Astrocyte (in vitro differentiated cells and primary cell): ENCODE results near the gene PRKRA. TPM values are rescaled to one million over a fixed set of nuclear protein-coding genes. Genes with fewer than 3 reads are reported as not detected.

Experiments used
- DNase-seq: peaks from one replicate; pipeline ENCODE4 v3.0.0-alpha.2; 2010; ENCODE audit warnings: low read depth
- FAIRE-seq: peaks from 2 replicates; lab custom pipeline; 2011; peaks lifted over from hg19 to GRCh38; lab: Jason Lieb, UNC
- H2AFZ ChIP-seq: 2 replicates; pipeline ENCODE4 v1.6.0; 2012; ENCODE audit warnings: low read depth, low read length, inconsistent platforms
- H3K27ac ChIP-seq: 2 replicates; pipeline ENCODE4 v1.5.1; 2011; ENCODE audit warnings: low read depth, low read length, inconsistent platforms
- H3K27me3 ChIP-seq: 2 replicates; pipeline ENCODE4 v1.6.0; 2011; ENCODE audit warnings: low read length, inconsistent platforms; ENCODE audit not compliant: insufficient read depth
- H3K36me3 ChIP-seq: 2 replicates; pipeline ENCODE4 v1.5.1; 2011; ENCODE audit warnings: low read length, inconsistent platforms; ENCODE audit not compliant: insufficient read depth
- H3K4me1 ChIP-seq: 2 replicates; pipeline ENCODE4 v1.5.1; 2011; ENCODE audit warnings: low read length, inconsistent platforms; ENCODE audit not compliant: insufficient read depth
- H3K4me2 ChIP-seq: 2 replicates; pipeline ENCODE4 v1.6.0; 2012; ENCODE audit warnings: low read length, inconsistent platforms
- H3K4me3 ChIP-seq: 2 replicates; pipeline ENCODE4 v1.5.1; 2011; ENCODE audit warnings: low read depth, mild to moderate bottlenecking, low read length, inconsistent platforms; ENCODE audit not compliant: insufficient read depth
- H3K79me2 ChIP-seq: 2 replicates; pipeline ENCODE4 v1.6.0; 2012; ENCODE audit warnings: mild to moderate bottlenecking, low read length, inconsistent platforms; ENCODE audit not compliant: insufficient read depth
- H3K9ac ChIP-seq: 2 replicates; pipeline ENCODE4 v1.6.0; 2012; ENCODE audit warnings: mild to moderate bottlenecking, low read length, inconsistent platforms
- H3K9me3 ChIP-seq: 2 replicates; pipeline ENCODE4 v1.5.1; 2012; ENCODE audit warnings: low read depth, mild to moderate bottlenecking, low read length, inconsistent platforms; ENCODE audit not compliant: insufficient read depth
- H4K20me1 ChIP-seq: 2 replicates; pipeline ENCODE4 v1.6.0; 2012; ENCODE audit warnings: low read length, inconsistent platforms; ENCODE audit not compliant: insufficient read depth
- H3K27ac Mint-ChIP-seq: one replicate; pipeline ENCODE4 v1.8.0; 2021; ENCODE audit warnings: mild to moderate bottlenecking, mixed read lengths; ENCODE audit not compliant: unreplicated experiment
- H3K27me3 Mint-ChIP-seq: one replicate; pipeline ENCODE4 v1.8.0; 2021; ENCODE audit warnings: low read depth, mixed read lengths; ENCODE audit not compliant: unreplicated experiment
- H3K36me3 Mint-ChIP-seq: one replicate; pipeline ENCODE4 v1.8.0; 2021; ENCODE audit warnings: low read depth, mixed read lengths; ENCODE audit not compliant: unreplicated experiment
- H3K4me1 Mint-ChIP-seq: one replicate; pipeline ENCODE4 v1.8.0; 2021; ENCODE audit warnings: low read depth, mixed read lengths; ENCODE audit not compliant: unreplicated experiment
- H3K4me3 Mint-ChIP-seq: one replicate; pipeline ENCODE4 v1.8.0; 2021; ENCODE audit warnings: mild to moderate bottlenecking, moderate library complexity, mixed read lengths; ENCODE audit not compliant: unreplicated experiment
- H3K9me3 Mint-ChIP-seq: one replicate; pipeline ENCODE4 v1.8.0; 2021; ENCODE audit warnings: mild to moderate bottlenecking, mixed read lengths; ENCODE audit not compliant: unreplicated experiment
- EZH2 ChIP-seq: IDR thresholded peaks from 2 replicates; pipeline ENCODE4 v1.6.1; 2012; ENCODE audit warnings: mild to moderate bottlenecking, low read length, inconsistent platforms; ENCODE audit not compliant: insufficient read depth
- total RNA-seq: library from RNA; stranded (reverse); gene quantifications from 2 replicates; pipeline ENCODE4 v1.2.1, GENCODE V29; 2021
- TF ChIP-seq, protein P1 (sequence below): IDR thresholded peaks from 2 replicates; pipeline ENCODE4 v1.5.1; 2011; ENCODE audit warnings: low read depth, mild to moderate bottlenecking, inconsistent platforms, low read length, moderate library complexity; ENCODE audit not compliant: insufficient read depth

PRKRA gene
- total RNA-seq, 1 donor from 2014 or later: 43.2 TPM

DNA sequence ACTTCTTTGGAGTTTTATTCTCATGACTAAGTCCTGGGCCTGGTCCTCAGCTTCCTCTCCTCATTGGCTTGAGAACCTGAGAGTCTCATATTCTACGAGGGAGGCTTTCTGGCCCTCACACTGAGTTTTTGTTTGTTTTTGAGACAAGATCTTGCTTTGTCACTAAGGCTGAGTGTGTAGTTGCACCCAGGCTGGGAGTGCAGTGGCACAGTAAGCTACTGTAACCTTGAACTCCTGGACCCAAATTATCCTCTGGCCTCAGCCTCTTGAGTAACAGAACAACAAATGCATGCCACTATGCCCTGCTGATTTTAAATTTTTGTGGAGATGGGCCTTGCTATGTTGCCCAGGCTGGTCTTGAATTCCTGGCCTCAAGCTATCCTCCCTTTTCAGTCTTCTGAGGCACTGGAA is 22.6 kb downstream of the PRKRA start:
- peaks cover 4% of the 10 kb centered on the region for H3K9me3 Mint-ChIP-seq
- Histone ChIP-seq H3K4me3 (no peak overlapping the region), H3K27ac (no peak overlapping the region), H3K27me3 (no peaks in the 10 kb centered on the region), H3K36me3 (peaks cover 32% of the 10 kb centered on the region), H2AFZ (no peak overlapping the region), H3K9me3 (no peaks in the 10 kb centered on the region), H4K20me1 (no peaks in the 10 kb centered on the region), H3K79me2 (peaks cover 19% of the 10 kb centered on the region), H3K4me1 (peaks cover 3% of the 10 kb centered on the region), H3K9ac (no peak overlapping the region), H3K4me2 (no peak overlapping the region)
- no peak overlapping the region for H3K27ac Mint-ChIP-seq
- FAIRE-seq (no peak), DNase-seq (no peak)
- TF ChIP-seq, protein P1, sequence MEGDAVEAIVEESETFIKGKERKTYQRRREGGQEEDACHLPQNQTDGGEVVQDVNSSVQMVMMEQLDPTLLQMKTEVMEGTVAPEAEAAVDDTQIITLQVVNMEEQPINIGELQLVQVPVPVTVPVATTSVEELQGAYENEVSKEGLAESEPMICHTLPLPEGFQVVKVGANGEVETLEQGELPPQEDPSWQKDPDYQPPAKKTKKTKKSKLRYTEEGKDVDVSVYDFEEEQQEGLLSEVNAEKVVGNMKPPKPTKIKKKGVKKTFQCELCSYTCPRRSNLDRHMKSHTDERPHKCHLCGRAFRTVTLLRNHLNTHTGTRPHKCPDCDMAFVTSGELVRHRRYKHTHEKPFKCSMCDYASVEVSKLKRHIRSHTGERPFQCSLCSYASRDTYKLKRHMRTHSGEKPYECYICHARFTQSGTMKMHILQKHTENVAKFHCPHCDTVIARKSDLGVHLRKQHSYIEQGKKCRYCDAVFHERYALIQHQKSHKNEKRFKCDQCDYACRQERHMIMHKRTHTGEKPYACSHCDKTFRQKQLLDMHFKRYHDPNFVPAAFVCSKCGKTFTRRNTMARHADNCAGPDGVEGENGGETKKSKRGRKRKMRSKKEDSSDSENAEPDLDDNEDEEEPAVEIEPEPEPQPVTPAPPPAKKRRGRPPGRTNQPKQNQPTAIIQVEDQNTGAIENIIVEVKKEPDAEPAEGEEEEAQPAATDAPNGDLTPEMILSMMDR: no peak
- no peak for TF ChIP-seq EZH2
- H3K4me3 Mint-ChIP-seq: no peak overlapping the region
- H3K27me3 Mint-ChIP-seq: no peaks in the 10 kb centered on the region
- H3K36me3 Mint-ChIP-seq: peaks cover 42% of the 10 kb centered on the region
- H3K4me1 Mint-ChIP-seq: no peaks in the 10 kb centered on the region

DNA sequence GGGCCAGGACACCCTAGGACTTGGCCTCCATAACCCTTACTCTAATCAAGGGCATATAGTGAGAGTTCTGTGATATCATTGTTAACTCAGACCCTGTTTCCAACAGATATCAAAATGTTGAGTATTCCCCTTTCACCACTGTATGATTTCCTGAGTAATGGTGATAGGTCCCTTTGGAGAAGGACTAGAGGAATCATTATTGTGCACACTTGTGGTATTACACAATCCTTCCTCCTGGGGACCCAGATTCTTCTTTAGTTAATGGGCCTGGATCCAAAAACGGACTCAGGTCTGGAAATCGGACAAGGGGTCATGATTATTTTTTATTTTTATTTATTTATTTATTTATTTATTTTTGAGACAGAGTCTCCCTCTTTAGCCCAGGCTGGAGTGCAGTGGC is 23.5 kb downstream of the PRKRA start:
- H3K9me3 ChIP-seq: no peaks in the 10 kb centered on the region
- no peak for FAIRE-seq
- no peak overlapping the region for H3K27ac ChIP-seq
- Mint-ChIP-seq H3K9me3 (peaks cover 4% of the 10 kb centered on the region), H3K27ac (no peak overlapping the region), H3K27me3 (no peaks in the 10 kb centered on the region), H3K4me1 (no peaks in the 10 kb centered on the region), H3K36me3 (peaks cover 43% of the 10 kb centered on the region), H3K4me3 (no peak overlapping the region)
- no peak overlapping the region for H3K4me2 ChIP-seq
- no peaks in the 10 kb centered on the region for H3K27me3 ChIP-seq
- no peak overlapping the region for H3K9ac ChIP-seq
- no peak overlapping the region for H2AFZ ChIP-seq
- peaks cover 3% of the 10 kb centered on the region for H3K4me1 ChIP-seq
- peaks cover 24% of the 10 kb centered on the region for H3K36me3 ChIP-seq
- H4K20me1 ChIP-seq: no peaks in the 10 kb centered on the region
- H3K79me2 ChIP-seq: peaks cover 28% of the 10 kb centered on the region
- DNase-seq: no peak
- H3K4me3 ChIP-seq: no peak overlapping the region
- no peak for TF ChIP-seq EZH2
- TF ChIP-seq, protein P1: no peak

DNA sequence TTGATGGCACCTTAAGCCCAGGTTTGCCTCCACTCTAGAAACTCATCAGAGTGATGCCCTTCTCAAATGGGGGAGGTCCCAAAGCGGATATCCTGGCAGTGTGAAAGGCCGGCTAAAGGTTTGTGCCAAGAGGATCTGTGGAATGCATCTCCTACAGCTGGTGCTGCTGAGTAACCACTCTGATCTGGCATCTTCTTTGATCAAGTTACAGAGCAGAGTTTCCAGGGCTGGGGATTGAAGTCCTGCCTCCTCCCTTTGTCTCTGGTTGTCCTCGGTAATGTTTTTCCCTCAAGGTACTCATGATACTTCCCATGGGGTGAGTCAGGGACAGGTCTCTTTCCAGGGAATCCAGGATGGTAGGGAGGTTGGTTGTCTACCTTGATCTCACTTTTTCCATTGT is 24.6 kb downstream of the PRKRA start:
- H3K4me1 ChIP-seq: peaks cover 3% of the 10 kb centered on the region
- TF ChIP-seq EZH2: no peak
- TF ChIP-seq, protein P1: no peak
- H3K27me3 ChIP-seq: no peaks in the 10 kb centered on the region
- Mint-ChIP-seq H3K9me3 (peaks cover 7% of the 10 kb centered on the region), H3K27ac (no peak overlapping the region), H3K4me1 (no peaks in the 10 kb centered on the region), H3K4me3 (no peak overlapping the region), H3K27me3 (no peaks in the 10 kb centered on the region), H3K36me3 (peaks cover 42% of the 10 kb centered on the region)
- H3K9me3 ChIP-seq: no peaks in the 10 kb centered on the region
- H4K20me1 ChIP-seq: no peaks in the 10 kb centered on the region
- peaks cover 30% of the 10 kb centered on the region for H3K79me2 ChIP-seq
- H2AFZ ChIP-seq: no peak overlapping the region
- DNase-seq (peak; percentile 36), FAIRE-seq (no peak)
- H3K4me3 ChIP-seq: no peak overlapping the region
- no peak overlapping the region for H3K4me2 ChIP-seq
- H3K27ac ChIP-seq: no peak overlapping the region
- H3K36me3 ChIP-seq: peaks cover 18% of the 10 kb centered on the region
- H3K9ac ChIP-seq: no peak overlapping the region
